GM21423 (cell line): ENCODE results near the gene MRC2.
"Not testable (repeated sequence)": the region's sequence is repeated elsewhere in the genome, so short reads cannot be mapped to it uniquely, and the experiment has no call there.

Experiments used
- ATAC-seq: cut with Tn5 transposase; IDR thresholded peaks from one replicate; pipeline ENCODE4 v1.9.1; 2021; ENCODE audit warnings: mild to moderate bottlenecking, moderate library complexity; ENCODE audit not compliant: unreplicated experiment

The MRC2 gene

DNA sequence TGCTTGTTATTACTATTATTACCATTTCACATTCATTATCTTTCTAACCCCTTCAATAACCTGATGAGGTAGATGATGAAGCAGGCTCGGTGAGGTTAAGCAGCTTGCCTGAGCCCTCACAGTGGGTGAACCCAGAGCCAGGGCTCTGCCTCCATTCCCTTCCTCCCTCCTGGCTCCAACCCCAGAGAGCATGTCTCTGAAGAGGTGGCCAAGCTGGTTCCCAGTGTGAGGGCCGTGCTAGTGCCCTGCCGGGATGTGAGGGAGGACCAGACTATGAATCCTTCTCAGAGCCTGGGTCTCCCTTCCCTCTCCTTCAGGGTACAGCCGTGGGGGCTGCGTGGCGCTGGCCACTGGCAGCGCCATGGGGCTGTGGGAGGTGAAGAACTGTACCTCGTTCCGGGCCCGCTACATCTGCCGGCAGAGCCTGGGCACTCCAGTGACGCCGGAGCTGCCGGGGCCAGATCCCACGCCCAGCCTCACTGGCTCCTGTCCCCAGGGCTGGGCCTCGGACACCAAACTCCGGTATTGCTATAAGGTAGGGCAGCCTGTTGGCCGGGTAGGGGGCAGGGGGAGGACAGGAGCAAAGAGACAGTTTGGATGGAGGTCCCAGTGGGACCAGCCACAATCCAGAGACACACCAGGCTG lies 49.6 kb downstream of the MRC2 start:
- no peak for ATAC-seq

GRCh38 chr17:62678214-62678919 lies 50.9 kb downstream of the MRC2 start:
- no peak for ATAC-seq

GRCh38 chr17:62679866-62680377 lies 52.5 kb downstream of the MRC2 start:
- ATAC-seq, result no peak

DNA sequence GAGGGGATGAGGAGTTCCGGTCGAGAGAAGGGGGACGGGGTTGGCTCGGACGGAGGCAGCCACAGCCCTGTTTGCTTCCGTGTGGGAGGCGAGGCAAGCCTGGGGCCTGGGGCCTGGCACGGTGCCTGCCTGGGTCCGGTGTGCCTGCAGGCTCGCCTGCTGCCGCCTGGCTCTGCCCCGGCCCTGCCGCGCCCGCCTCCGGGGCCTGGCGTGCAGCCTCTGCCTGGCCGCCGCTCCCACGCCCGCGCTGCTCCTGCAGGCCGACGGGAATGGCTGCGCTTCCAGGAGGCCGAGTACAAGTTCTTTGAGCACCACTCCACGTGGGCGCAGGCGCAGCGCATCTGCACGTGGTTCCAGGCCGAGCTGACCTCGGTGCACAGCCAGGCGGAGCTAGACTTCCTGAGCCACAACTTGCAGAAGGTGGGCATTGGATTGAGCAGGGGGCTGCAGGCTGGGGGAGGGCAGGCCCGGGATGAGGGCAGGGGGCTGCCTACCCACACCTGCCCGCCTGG lies 53.1 kb downstream of the MRC2 start:
- ATAC-seq, result no peak

DNA sequence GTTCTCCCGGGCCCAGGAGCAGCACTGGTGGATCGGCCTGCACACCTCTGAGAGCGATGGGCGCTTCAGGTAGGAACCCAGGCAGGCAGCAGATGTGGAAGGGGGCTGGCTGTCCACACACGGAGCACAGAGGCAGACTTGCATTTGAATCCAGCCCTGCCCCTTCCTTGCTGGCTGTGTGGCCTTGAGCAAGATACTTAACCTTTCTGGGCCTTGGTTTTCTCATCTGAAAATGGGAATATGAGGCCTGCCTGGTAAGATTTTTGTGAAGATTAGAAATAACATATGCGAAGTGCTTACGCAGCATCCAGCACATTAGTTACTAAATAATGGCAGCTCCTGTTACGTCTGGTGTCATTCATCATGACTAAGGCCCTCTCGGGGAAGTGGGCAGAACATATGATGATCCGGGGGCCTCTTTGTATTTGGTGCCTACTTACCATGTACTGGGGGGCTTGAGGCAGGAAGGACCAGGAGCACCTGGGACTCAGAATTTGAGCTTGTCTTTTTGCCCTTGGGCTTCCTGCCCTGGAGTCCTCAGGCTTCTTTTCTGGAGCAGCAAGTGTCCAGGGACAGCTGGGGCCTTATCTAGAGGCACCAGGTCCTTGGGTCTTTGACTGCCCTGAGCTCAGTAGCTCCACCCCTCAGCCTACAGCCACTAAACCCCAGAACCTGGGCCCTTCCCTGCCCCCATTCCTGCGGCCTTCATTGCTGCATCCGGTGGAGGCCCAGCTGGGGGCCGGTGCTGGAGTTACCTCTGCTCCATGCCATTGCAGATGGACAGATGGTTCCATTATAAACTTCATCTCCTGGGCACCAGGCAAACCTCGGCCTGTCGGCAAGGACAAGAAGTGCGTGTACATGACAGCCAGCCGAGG lies 53.8 kb downstream of the MRC2 start:
- no peak for ATAC-seq

DNA sequence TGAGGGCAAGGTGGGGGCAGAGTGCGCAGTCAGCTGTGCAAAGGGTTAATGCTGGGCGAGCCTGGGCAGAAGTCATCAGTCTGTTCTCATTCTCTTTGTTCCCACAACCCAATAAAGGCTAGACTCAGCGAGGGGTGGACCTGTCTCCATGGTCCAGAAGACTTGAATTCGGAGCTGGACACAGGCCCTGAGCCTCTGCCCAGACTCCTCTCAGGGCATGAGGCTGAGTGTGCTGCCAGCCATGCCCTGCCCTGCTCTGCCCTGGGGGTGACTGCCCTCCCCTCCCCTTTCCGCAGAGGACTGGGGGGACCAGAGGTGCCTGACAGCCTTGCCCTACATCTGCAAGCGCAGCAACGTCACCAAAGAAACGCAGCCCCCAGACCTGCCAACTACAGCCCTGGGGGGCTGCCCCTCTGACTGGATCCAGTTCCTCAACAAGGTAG lies 54.5 kb downstream of the MRC2 start:
- no peak for ATAC-seq

DNA sequence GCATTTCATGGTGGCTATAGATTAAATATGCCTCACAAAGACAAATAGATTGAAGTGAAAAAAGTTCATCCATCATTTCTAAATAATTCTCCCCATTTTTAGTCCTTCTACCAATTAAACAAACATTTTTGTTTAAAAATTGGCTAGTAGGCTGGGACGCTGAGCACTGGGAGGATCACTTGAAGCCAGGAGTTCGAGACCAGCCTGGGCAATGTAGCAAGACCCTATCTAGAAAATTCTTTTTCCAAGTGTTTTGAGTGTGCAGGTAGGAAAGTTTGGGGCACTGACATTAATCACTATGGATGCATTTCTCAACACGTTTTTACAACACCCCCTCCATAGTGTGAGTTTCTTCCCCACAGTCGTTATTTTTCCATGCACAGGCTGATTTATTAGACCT lies 56.7 kb downstream of the MRC2 start:
- ATAC-seq, result no peak

DNA sequence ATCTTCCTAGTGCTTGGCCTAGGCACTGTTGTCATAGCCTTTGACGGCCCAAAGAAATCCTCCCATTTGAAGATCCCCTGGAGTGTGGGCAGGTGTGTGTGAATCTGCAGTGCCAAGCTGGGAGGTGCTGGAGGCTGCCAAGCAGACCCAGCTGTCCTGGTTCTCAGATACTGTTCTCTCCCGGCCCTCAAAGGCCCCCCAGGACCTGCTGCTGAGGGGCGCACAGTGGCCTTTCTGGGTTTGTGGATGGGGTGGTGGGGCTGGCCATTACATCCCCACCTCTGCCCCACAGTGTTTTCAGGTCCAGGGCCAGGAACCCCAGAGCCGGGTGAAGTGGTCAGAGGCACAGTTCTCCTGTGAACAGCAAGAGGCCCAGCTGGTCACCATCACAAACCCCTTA lies 60.5 kb downstream of the MRC2 start:
- ATAC-seq, result no peak

- ATAC-seq, result no peak
Observed at GRCh38 chr17:62688398-62689160, 61.1 kb downstream of the MRC2 start.

DNA sequence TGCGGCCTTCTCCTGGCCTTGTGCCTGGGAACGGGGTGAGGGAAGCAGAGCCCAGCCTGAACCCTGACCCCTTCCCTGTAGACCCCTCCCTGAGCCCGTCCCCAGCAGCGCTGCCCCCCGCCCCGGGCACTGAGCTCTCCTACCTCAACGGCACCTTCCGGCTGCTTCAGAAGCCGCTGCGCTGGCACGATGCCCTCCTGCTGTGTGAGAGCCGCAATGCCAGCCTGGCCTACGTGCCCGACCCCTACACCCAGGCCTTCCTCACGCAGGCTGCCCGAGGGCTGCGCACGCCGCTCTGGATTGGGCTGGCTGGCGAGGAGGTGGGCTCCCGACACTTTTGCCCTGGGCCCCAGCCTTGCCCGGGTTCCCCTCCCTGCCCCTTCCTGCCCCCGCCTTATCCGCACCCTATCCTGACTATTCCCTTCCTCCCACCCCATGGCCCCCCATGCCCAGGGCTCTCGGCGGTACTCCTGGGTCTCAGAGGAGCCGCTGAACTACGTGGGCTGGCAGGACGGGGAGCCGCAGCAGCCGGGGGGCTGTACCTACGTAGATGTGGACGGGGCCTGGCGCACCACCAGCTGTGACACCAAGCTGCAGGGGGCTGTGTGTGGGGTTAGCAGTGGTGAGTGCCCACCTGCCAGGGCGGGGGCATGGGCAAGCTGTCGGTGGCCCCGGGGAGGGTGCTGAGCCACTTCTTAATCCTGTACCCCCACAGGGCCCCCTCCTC lies 62.1 kb downstream of the MRC2 start:
- no peak for ATAC-seq

DNA sequence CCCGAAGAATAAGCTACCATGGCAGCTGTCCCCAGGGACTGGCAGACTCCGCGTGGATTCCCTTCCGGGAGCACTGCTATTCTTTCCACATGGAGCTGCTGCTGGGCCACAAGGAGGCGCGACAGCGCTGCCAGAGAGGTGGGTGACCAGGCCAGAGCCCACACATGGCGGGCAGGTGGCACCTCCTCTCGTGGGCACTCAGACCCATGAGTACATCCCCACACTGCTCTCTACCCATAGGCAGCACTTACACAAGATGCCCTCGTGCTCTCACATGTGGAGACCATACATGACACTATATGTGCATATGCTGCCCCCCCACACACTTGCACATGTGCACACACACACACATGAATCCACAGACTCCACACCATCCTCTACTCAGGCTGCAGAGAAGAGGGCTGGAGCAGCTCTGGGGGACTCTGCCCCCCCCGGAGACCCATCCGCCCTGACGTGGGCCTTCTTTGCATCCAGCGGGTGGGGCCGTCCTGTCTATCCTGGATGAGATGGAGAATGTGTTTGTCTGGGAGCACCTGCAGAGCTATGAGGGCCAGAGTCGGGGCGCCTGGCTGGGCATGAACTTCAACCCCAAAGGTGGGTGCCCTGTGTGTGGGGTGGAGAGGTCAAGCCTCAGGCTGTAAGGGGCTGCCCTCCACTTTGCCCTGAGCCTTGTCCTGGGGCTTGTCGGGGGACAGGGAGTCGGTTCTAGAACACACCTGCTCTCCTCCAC lies 62.9 kb downstream of the MRC2 start:
- ATAC-seq, result no peak

- ATAC-seq, result not testable (repeated sequence)
Observed at GRCh38 chr17:62691589-62691915, 64.1 kb downstream of the MRC2 start.

GRCh38 chr17:62692159-62692651 lies 64.7 kb downstream of the MRC2 start:
- no peak for ATAC-seq

GRCh38 chr17:62692721-62693431 lies 65.4 kb downstream of the MRC2 start:
- no peak for ATAC-seq

GRCh38 chr17:62693616-62694409 lies 66.3 kb downstream of the MRC2 start:
- ATAC-seq, result no peak

DNA sequence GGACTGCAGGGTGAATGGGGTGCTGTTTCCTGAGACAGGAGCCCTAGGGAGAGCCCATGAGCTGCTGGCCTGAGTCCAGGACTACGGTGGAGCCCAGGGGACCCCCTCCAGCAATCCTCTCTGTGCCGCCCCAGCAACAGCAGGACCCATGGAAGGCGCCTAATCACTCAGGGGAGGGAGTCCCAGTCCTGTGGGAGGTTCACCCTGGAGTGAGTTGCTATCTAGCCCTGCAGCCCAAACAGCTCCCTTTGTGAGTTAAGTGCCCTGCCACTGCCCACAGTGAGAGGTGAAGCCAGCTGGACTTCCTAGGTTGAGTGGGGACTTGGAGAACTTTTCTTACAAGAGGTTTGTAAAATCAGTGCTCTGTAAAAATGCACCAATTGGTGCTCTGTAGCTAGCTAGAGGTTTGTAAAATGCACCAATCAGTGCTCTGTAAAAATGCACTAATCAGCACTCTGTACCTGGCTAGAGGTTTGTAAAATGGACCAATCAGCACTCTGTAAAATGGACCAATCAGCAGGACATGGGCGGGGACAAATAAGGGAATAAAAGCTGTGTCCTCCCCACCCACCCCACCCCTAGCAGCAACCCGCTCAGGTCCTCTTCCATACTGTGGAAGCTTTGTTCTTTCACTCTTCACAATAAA lies 67.7 kb downstream of the MRC2 start:
- not testable (repeated sequence) for ATAC-seq

DNA sequence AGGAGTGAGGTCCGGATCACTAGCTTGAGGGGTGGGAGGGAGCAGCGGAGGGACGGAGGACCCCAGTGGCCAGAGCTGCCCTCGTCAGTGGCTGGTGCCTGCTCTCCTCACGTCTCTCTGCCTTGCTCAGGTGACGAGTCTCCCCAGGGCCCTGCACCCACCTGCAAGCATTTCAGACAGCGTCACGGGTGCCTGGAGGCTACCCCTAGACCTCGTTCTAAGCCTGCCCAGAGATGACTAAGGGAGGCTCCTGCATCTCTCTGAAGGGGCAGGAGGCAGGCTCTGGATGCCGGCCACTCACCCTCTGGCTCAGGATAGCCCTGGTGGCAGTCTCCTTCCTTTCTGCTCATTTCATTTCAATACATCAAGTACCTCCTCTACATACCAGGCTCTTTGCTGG lies 68.8 kb downstream of the MRC2 start:
- ATAC-seq, result no peak
